ENCODE measurements around the gene NDUFB3.

NDUFB3 gene

GRCh38 chr2:201070948-201071478, 788 bp upstream of the NDUFB3 start:
- peak; percentile 35 for DNase-seq (ENCODE audit: low read depth)
- peak overlapping the region; percentile 91 for H3K4me3 ChIP-seq (ENCODE audit: low read length)
- TF ChIP-seq CTCF (IDR thresholded peaks at IDR 0.05; ENCODE audit: insufficient read depth, low read depth, low read length, missing control alignments) = no peak

GRCh38 chr2:201072201-201072530, 365 bp downstream of the NDUFB3 start:
- TF ChIP-seq CTCF (IDR thresholded peaks at IDR 0.05; ENCODE audit: insufficient read depth, low read depth, low read length, missing control alignments) = no peak
- DNase-seq (ENCODE audit: low read depth) = no peak
- peak overlapping the region; percentile 91 for H3K4me3 ChIP-seq (ENCODE audit: low read length)

- DNase-seq (ENCODE audit: low read depth) = peak; percentile 13
- no peak for TF ChIP-seq CTCF (IDR thresholded peaks at IDR 0.05; ENCODE audit: insufficient read depth, low read depth, low read length, missing control alignments)
- H3K4me3 ChIP-seq (ENCODE audit: low read length) = peak overlapping the region; percentile 91
These were observed 1.3 kb downstream of the NDUFB3 start for GRCh38 chr2:201073071-201073470.

- TF ChIP-seq CTCF (IDR thresholded peaks at IDR 0.05; ENCODE audit: insufficient read depth, low read depth, low read length, missing control alignments) = no peak
- no peak overlapping the region for H3K4me3 ChIP-seq (ENCODE audit: low read length)
- no peak for DNase-seq (ENCODE audit: low read depth)
These were observed 3.2 kb downstream of the NDUFB3 start for GRCh38 chr2:201074996-201075395.

- no peak for DNase-seq (ENCODE audit: low read depth)
- TF ChIP-seq CTCF (IDR thresholded peaks at IDR 0.05; ENCODE audit: insufficient read depth, low read depth, low read length, missing control alignments) = no peak
- H3K4me3 ChIP-seq (ENCODE audit: low read length) = no peak overlapping the region
These were observed 13.1 kb downstream of the NDUFB3 start for GRCh38 chr2:201084863-201085262.

GRCh38 chr2:201090574-201090973, 18.8 kb downstream of the NDUFB3 start:
- no peak overlapping the region for H3K4me3 ChIP-seq (ENCODE audit: low read length)
- TF ChIP-seq CTCF (IDR thresholded peaks at IDR 0.05; ENCODE audit: insufficient read depth, low read depth, low read length, missing control alignments) = no peak
- DNase-seq (ENCODE audit: low read depth) = no peak

GRCh38 chr2:201093573-201093972, 21.8 kb downstream of the NDUFB3 start:
- no peak overlapping the region for H3K4me3 ChIP-seq (ENCODE audit: low read length)
- no peak for DNase-seq (ENCODE audit: low read depth)
- TF ChIP-seq CTCF (IDR thresholded peaks at IDR 0.05; ENCODE audit: insufficient read depth, low read depth, low read length, missing control alignments) = no peak
